AG09319 (cell line): ENCODE data around the gene TLCD3B.

Experiments
- DNase-seq: peaks from one replicate; pipeline ENCODE4 v3.0.0-alpha.2; 2010; ENCODE audit warnings: low read depth; ENCODE audit errors: extremely low read depth
- CTCF ChIP-seq: IDR thresholded peaks from 2 replicates; pipeline ENCODE4 v1.5.1; 2011; ENCODE audit warnings: low read depth, mild to moderate bottlenecking, inconsistent platforms, low read length, moderate library complexity

TLCD3B gene

GRCh38 chr16:30006095-30006473, 25.0 kb downstream of the TLCD3B start:
- DNase-seq, result no peak
- no peak for TF ChIP-seq CTCF

GRCh38 chr16:30005341-30006094, 25.6 kb downstream of the TLCD3B start:
- TF ChIP-seq CTCF, result peak; percentile 87
- peak; percentile 14 for DNase-seq

GRCh38 chr16:30004811-30005242, 26.2 kb downstream of the TLCD3B start:
- TF ChIP-seq CTCF, result no peak
- DNase-seq, result no peak

GRCh38 chr16:30004424-30004776, 26.7 kb downstream of the TLCD3B start:
- no peak for DNase-seq
- no peak for TF ChIP-seq CTCF

GRCh38 chr16:30003670-30004423, 27.2 kb downstream of the TLCD3B start:
- DNase-seq, result no peak
- no peak for TF ChIP-seq CTCF

- DNase-seq, result no peak
- no peak for TF ChIP-seq CTCF
Observed at GRCh38 chr16:30002614-30003346, 28.3 kb downstream of the TLCD3B start.
